H1 (cell line): Measurements from ENCODE around the gene ZBTB20. TPM values are rescaled to one million over a fixed set of nuclear protein-coding genes. Genes with fewer than 3 reads are reported as not detected.

Experiments used
- CTCF ChIP-seq, 3 experiments: IDR thresholded peaks; 1 replicate in 2 of 3; 2 replicates in 1 of 3; pipeline versions ENCODE4 v1.5.1 to v1.6.1; 2011; ENCODE audit warnings: low read length in 3 of 3, mild to moderate bottlenecking in 3 of 3, inconsistent platforms in 2 of 3, low read depth in 1 of 3, moderate library complexity in 1 of 3; ENCODE audit not compliant: insufficient read depth in 1 of 3; ENCODE audit errors: control extremely low read depth in 1 of 3
- HDAC2 ChIP-seq, 2 experiments: fragments of 300-600 bp in 1 of 2; sonication (generic) in 1 of 2; IDR thresholded peaks; 2 replicates each; pipeline ENCODE4 v1.6.1; 2011 to 2012; ENCODE audit warnings: low read depth in 2 of 2, low read length in 2 of 2, mild to moderate bottlenecking in 2 of 2, moderate library complexity in 2 of 2, borderline replicate concordance in 1 of 2, inconsistent platforms in 1 of 2
- HDAC6 ChIP-seq: IDR thresholded peaks from one replicate; pipeline ENCODE4 v1.7.1; 2012; ENCODE audit warnings: low read depth, mild to moderate bottlenecking, inconsistent platforms, low read length, moderate library complexity
- KDM1A ChIP-seq: fragments of 200-600, 300-600 bp; sonication (generic); IDR thresholded peaks from 2 replicates; pipeline ENCODE4 v1.7.1; 2016; ENCODE audit warnings: mild to moderate bottlenecking, low read length, borderline replicate concordance
- MAFK ChIP-seq: IDR thresholded peaks from 2 replicates; pipeline ENCODE4 v1.6.1; 2012; ENCODE audit warnings: low read depth, mild to moderate bottlenecking, improper control_type of control experiment, low read length
- TCF12 ChIP-seq: IDR thresholded peaks from 2 replicates; pipeline ENCODE4 v1.6.1; 2011; ENCODE audit warnings: low read depth, mild to moderate bottlenecking, low read length
- USF2 ChIP-seq: IDR thresholded peaks from 2 replicates; pipeline ENCODE4 v1.6.1; 2011; ENCODE audit warnings: low read length, improper control_type of control experiment
- polyA plus RNA-seq, 7 experiments: library from polyadenylated mRNA; depleted of rRNA in 3 of 7; stranded (reverse) in 5 of 7; unstranded in 2 of 7; fragments of >200 nt in 5 of 7; fragments of 200-250 nt in 2 of 7; gene quantifications; 1 replicate in 5 of 7; 2 replicates in 1 of 7; 4 replicates in 1 of 7; pipeline versions ENCODE4 v1.2.1 to v1.2.3, GENCODE V29; 2011 to 2013; ENCODE audit warnings: missing spikeins in 2 of 7, mixed read lengths in 2 of 7
- total RNA-seq: library from RNA; stranded (reverse); fragmentation: NEBNext Ultra II Directional; extraction: Animal tissue kit (Norgen Biotek cat#: 25700); gene quantifications from 2 replicates; pipeline ENCODE4 v1.2.1, GENCODE V29; 2021

ZBTB20 gene
- total and polyA plus RNA-seq, 2 of the 8 experiments (the other 6 are each of a cell fraction or from before 2014, with no cell fraction given) = 0.35 to 1.3 TPM

GRCh38 chr3:114313426-114313825 lies 833.7 kb downstream of the ZBTB20 start (continued):
- no peak for TF ChIP-seq CTCF (IDR thresholded peaks at IDR 0.05; ENCODE audit: control extremely low read depth in 1 of 3, insufficient read depth in 1 of 3, low read depth in 1 of 3, low read length in 3 of 3)
- TF ChIP-seq USF2 = no peak
- TF ChIP-seq TCF12 = no peak
- no peak for TF ChIP-seq HDAC6
- TF ChIP-seq HDAC2 (IDR thresholded peaks at IDR 0.05; ENCODE audit: borderline replicate concordance in 1 of 2, low read depth in 2 of 2, low read length in 2 of 2) = no peak
- no peak for TF ChIP-seq KDM1A
- no peak for TF ChIP-seq MAFK
